HG03066 (cell line): Measurements from ENCODE around the gene SAXO2.
"Not testable (repeated sequence)": the region's sequence is repeated elsewhere in the genome, so short reads cannot be mapped to it uniquely, and the experiment has no call there.

Experiments
- ATAC-seq: cut with Tn5 transposase; IDR thresholded peaks from one replicate; pipeline ENCODE4 v1.9.1; 2021; ENCODE audit warnings: low read depth; ENCODE audit not compliant: unreplicated experiment

Gene SAXO2

GRCh38 chr15:82331576-82332304, 69.1 kb downstream of the SAXO2 start:
- not testable (repeated sequence) for ATAC-seq

- not testable (repeated sequence) for ATAC-seq
Observed at GRCh38 chr15:82332711-82333602, 70.3 kb downstream of the SAXO2 start.

DNA sequence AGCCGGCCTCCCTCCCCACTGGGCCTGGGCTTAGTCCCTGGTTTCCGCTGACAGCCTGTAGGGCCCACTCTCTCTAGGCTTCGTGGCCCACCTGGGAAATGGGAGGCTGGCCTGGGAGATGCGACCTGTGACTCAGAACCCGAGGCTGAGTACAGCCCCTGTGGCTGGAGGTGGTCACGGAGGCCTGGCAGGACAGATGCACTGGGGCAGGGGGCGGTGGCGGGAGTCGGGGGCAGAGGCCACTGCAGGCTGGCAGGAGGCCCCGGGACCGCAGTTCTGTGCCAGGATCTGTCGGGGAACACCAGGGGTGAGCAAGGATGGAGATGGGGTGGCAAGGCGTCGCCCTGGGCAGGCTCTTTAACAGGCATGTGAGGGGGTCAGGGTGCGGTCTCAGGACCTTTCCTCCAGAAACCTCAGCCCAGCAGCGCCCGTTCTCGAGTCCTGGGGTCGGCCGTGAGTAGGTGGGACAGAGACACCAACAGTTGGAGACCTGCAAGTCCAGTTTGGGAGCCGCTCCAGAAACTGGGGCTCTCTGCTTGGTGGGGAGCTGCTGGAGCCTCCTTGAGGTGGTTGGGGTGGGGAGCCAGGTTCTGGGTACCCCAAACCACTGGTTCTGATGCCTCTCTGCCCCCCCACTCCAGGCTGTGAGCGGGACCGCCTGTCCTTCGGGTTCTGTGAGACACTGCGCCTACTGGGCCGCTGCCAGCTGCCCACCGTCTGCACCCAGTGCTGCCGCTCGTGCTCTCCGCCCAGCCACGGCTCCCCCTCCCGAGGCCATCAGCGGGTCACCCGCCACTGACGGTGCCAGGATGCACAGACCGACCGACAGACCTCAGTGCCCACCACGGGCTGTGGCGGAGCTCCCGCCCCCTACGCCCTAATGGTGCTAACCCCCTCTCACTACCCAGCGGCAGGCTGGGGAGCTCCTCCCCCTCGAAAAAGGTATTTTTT, 71.3 kb downstream of the SAXO2 start:
- ATAC-seq = not testable (repeated sequence)
